ENCODE measurements around the gene RPS6KB1. TPM values are rescaled to one million over a fixed set of nuclear protein-coding genes. Genes with fewer than 3 reads are reported as not detected.
"Not testable (repeated sequence)": the region's sequence is repeated elsewhere in the genome, so short reads cannot be mapped to it uniquely, and the experiment has no call there.

Gene RPS6KB1
- total RNA-seq, 2 experiments from 2014 or later = 129 to 135 TPM

DNA sequence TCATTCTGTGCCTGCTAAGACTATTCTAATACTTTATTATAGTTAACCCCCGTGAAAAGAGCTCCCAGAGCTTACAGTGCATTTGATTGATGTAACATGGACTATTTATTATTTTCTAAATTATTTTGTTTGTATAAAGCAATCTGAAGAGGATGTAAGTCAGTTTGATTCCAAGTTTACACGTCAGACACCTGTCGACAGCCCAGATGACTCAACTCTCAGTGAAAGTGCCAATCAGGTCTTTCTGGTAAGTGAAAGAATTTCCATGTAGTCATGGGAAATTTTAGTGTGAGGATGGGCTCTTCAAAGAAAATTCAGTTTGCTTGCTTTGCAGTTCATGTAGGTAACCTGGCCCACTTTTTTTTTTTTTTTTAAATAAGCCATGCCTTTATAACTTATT, 47.8 kb downstream of the RPS6KB1 start:
- H3K4me3 Mint-ChIP-seq; H3K4me3 ChIP-seq (ENCODE audit: low read length); H3K27me3 Mint-ChIP-seq; H3K4me1 ChIP-seq (ENCODE audit: insufficient read depth, low read length); POLR2A ChIA-PET; H3K27me3 ChIP-seq (ENCODE audit: control insufficient read depth in 1 of 2, insufficient read depth in 2 of 2, low read length in 2 of 2); ATAC-seq (ENCODE audit: poor library complexity); H3K27ac Mint-ChIP-seq; intact Hi-C loops (cut with DNase I, micrococcal nuclease); H3K9me3 ChIP-seq (ENCODE audit: control insufficient read depth in 1 of 2, insufficient read depth in 1 of 2, low read length in 2 of 2); H3K4me1 Mint-ChIP-seq (ENCODE audit: low read depth); H3K27ac ChIP-seq (ENCODE audit: low read depth in 1 of 2, low read length in 2 of 2); DNase-seq; H3K9me3 Mint-ChIP-seq: not testable (repeated sequence)
- H3K36me3 ChIP-seq (ENCODE audit: insufficient read depth, low read length) = peaks cover 51% of the 10 kb centered on the region
- H3K36me3 Mint-ChIP-seq (ENCODE audit: low read depth) = peaks cover 86% of the 10 kb centered on the region
- CTCF ChIA-PET = interaction anchor here (1.0 kb wide), 1 partner anchor 96 kb away, joined by 3 read pairs; no protein-coding TSS in a partner anchor

DNA sequence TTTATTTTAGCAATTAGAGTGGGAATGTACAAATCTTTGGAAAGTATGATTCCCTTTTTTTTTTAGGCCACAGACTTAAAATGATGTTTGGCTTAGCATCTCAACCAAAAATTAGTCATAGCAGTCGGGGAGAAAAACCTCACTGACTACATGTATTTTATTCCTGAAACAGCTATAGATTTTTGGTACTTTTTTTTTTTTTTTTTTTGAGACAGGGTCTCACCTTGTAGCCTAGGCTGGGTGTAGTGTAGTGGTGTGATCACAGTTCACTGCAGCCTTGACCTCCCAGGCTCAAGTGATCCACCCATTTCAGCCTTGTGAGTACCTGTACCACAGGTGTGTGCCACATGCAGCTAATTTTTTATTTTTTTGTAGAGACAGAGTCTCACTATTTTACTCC, 48.2 kb downstream of the RPS6KB1 start:
- intact Hi-C loops (cut with DNase I, micrococcal nuclease) = no loop called here
- Mint-ChIP-seq H3K27me3 (no peaks in the 10 kb centered on the region), H3K27ac (no peak overlapping the region)

DNA sequence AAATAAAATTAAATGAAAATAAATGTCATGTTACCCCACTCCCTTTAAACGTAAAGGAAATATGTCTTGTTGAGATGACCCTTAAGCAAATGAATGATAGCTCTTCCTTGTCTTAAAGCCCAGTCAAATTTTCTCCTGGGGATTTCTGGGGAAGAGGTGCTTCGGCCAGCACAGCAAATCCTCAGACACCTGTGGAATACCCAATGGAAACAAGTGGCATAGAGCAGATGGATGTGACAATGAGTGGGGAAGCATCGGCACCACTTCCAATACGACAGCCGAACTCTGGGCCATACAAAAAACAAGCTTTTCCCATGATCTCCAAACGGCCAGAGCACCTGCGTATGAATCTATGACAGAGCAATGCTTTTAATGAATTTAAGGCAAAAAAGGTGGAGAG, 53.5 kb downstream of the RPS6KB1 start:
- H3K4me1 Mint-ChIP-seq (ENCODE audit: low read depth); ATAC-seq (ENCODE audit: poor library complexity); CTCF ChIA-PET; POLR2A ChIA-PET; intact Hi-C loops (cut with DNase I, micrococcal nuclease); H3K9me3 Mint-ChIP-seq; H3K4me1 ChIP-seq (ENCODE audit: insufficient read depth, low read length); DNase-seq; H3K4me3 ChIP-seq (ENCODE audit: low read length); H3K9me3 ChIP-seq (ENCODE audit: control insufficient read depth in 1 of 2, insufficient read depth in 1 of 2, low read length in 2 of 2); H3K27me3 ChIP-seq (ENCODE audit: control insufficient read depth in 1 of 2, insufficient read depth in 2 of 2, low read length in 2 of 2); H3K27me3 Mint-ChIP-seq; H3K27ac Mint-ChIP-seq; H3K4me3 Mint-ChIP-seq; H3K27ac ChIP-seq (ENCODE audit: low read depth in 1 of 2, low read length in 2 of 2): not testable (repeated sequence)
- H3K36me3 ChIP-seq (ENCODE audit: insufficient read depth, low read length) = peaks cover 38% of the 10 kb centered on the region
- peaks cover 74% of the 10 kb centered on the region for H3K36me3 Mint-ChIP-seq (ENCODE audit: low read depth)

More for the DNA sequence above, 48.2 kb downstream of the RPS6KB1 start:
- Histone ChIP-seq H3K27ac (ENCODE audit: low read depth in 1 of 2, low read length in 2 of 2) (no peak overlapping the region), H3K9me3 (ENCODE audit: control insufficient read depth in 1 of 2, insufficient read depth in 1 of 2, low read length in 2 of 2) (no peaks in the 10 kb centered on the region), H3K4me1 (ENCODE audit: insufficient read depth, low read length) (no peaks in the 10 kb centered on the region), H3K36me3 (ENCODE audit: insufficient read depth, low read length) (peaks cover 50% of the 10 kb centered on the region), H3K27me3 (ENCODE audit: control insufficient read depth in 1 of 2, insufficient read depth in 2 of 2, low read length in 2 of 2) (no peaks in the 10 kb centered on the region), H3K4me3 (ENCODE audit: low read length) (no peak overlapping the region)
- Mint-ChIP-seq H3K36me3 (ENCODE audit: low read depth) (peaks cover 86% of the 10 kb centered on the region), H3K4me3 (no peak overlapping the region), H3K9me3 (no peaks in the 10 kb centered on the region), H3K4me1 (ENCODE audit: low read depth) (no peaks in the 10 kb centered on the region)
- no peak for DNase-seq
- ChIA-PET CTCF (no interaction called here), POLR2A (no interaction called here)
- TF ChIP-seq, protein P1, sequence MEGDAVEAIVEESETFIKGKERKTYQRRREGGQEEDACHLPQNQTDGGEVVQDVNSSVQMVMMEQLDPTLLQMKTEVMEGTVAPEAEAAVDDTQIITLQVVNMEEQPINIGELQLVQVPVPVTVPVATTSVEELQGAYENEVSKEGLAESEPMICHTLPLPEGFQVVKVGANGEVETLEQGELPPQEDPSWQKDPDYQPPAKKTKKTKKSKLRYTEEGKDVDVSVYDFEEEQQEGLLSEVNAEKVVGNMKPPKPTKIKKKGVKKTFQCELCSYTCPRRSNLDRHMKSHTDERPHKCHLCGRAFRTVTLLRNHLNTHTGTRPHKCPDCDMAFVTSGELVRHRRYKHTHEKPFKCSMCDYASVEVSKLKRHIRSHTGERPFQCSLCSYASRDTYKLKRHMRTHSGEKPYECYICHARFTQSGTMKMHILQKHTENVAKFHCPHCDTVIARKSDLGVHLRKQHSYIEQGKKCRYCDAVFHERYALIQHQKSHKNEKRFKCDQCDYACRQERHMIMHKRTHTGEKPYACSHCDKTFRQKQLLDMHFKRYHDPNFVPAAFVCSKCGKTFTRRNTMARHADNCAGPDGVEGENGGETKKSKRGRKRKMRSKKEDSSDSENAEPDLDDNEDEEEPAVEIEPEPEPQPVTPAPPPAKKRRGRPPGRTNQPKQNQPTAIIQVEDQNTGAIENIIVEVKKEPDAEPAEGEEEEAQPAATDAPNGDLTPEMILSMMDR (IDR thresholded peaks at IDR 0.05) = no peak
- ATAC-seq (ENCODE audit: poor library complexity) = no peak

DNA sequence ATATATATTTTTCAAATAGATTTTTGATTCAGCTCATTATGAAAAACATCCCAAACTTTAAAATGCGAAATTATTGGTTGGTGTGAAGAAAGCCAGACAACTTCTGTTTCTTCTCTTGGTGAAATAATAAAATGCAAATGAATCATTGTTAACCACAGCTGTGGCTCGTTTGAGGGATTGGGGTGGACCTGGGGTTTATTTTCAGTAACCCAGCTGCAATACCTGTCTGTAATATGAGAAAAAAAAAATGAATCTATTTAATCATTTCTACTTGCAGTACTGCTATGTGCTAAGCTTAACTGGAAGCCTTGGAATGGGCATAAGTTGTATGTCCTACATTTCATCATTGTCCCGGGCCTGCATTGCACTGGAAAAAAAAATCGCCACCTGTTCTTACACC, 54.4 kb downstream of the RPS6KB1 start:
- H3K9me3 Mint-ChIP-seq; H3K9me3 ChIP-seq (ENCODE audit: control insufficient read depth in 1 of 2, insufficient read depth in 1 of 2, low read length in 2 of 2); H3K4me3 Mint-ChIP-seq; POLR2A ChIA-PET; ATAC-seq (ENCODE audit: poor library complexity); H3K4me1 Mint-ChIP-seq (ENCODE audit: low read depth); H3K27ac ChIP-seq (ENCODE audit: low read depth in 1 of 2, low read length in 2 of 2); DNase-seq; H3K4me1 ChIP-seq (ENCODE audit: insufficient read depth, low read length); H3K27me3 Mint-ChIP-seq; intact Hi-C loops (cut with DNase I, micrococcal nuclease); H3K4me3 ChIP-seq (ENCODE audit: low read length); H3K27ac Mint-ChIP-seq; H3K27me3 ChIP-seq (ENCODE audit: control insufficient read depth in 1 of 2, insufficient read depth in 2 of 2, low read length in 2 of 2); CTCF ChIA-PET: not testable (repeated sequence)
- H3K36me3 ChIP-seq (ENCODE audit: insufficient read depth, low read length) = peaks cover 33% of the 10 kb centered on the region
- H3K36me3 Mint-ChIP-seq (ENCODE audit: low read depth) = peaks cover 71% of the 10 kb centered on the region
